GM15510 (cell line): ENCODE data around the gene ANXA6.

ENCODE experiments used
- POLR2A ChIP-seq: IDR thresholded peaks from 3 replicates; pipeline ENCODE4 v1.6.1; 2011; ENCODE audit warnings: borderline replicate concordance; ENCODE audit not compliant: insufficient read length; ENCODE audit errors: extremely low read depth

Gene ANXA6

DNA sequence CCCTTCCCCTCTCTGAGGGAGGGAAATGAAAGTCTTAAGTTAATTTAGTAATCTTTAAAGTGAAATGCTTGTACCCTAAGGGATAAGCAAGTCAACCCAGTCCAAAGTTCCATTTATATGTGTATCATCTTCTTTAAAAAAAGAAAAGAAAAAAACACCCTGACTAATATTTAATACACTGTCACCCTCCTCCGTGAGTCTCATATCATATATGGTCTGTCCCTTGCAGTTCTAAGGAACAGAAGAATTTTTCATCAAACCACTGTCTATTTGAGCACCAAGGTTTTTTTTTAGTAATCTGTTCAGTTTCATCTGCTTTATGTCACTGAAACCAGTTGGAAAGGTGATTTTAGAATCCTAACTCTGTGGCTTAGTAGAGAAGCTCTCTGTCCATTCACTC is 92.0 kb downstream of the ANXA6 start:
- no peak for TF ChIP-seq POLR2A

DNA sequence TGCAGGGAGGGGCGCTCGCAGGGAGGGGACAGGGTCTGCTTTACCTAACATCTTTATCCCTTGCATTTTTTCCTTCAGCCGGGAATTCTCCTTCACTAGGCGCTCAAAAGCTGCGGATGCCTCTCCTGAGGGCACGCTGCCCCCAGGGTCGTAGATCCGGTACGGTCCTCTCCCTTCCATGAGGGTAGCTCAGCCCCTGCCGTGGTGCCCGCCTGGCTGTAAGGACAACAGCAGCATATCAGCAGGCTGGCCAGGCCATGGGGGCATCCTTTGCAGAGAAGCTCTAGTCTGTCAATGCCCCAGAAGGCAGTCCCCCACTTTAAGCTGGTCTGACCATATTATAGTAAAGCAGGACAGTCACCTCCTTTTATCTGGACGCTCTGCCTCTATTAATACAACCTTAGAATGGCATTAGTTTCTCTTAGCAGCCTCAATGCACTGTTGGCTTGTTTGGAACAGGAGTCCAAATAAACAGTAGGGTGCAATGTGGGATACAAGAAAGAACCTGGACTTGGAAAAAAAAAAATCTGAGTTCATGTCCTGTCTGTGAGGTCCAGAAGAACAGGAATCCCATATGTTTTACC is 92.6 kb downstream of the ANXA6 start:
- TF ChIP-seq POLR2A = no peak

- no peak for TF ChIP-seq POLR2A
Measured at GRCh38 chr5:151063142-151063989, 94.2 kb downstream of the ANXA6 start.

- TF ChIP-seq POLR2A = no peak
Measured at GRCh38 chr5:151062405-151063141, 95.0 kb downstream of the ANXA6 start.

DNA sequence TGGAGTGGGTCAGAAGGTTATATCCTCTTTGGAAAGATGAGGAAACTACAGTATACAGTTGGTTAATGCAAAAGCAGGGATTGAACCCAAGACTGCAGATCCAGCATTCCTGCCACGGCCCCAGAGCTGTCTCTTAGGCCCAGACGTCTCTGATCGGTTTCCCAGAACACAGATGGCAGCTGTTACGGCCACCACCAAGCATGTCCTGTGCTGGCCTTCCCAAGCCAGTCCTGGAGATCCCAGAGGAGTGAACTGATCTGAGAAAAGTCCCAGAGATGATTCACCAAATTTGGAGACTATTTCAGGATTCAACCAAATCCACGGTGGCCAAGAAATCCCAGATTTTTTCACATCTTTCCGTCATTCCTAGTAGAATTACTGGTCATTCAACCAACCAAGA is 96.8 kb downstream of the ANXA6 start:
- TF ChIP-seq POLR2A = no peak

GRCh38 chr5:151058891-151059489 is 98.6 kb downstream of the ANXA6 start:
- no peak for TF ChIP-seq POLR2A

- TF ChIP-seq POLR2A = no peak
Measured at GRCh38 chr5:151058301-151058700, 99.3 kb downstream of the ANXA6 start.

DNA sequence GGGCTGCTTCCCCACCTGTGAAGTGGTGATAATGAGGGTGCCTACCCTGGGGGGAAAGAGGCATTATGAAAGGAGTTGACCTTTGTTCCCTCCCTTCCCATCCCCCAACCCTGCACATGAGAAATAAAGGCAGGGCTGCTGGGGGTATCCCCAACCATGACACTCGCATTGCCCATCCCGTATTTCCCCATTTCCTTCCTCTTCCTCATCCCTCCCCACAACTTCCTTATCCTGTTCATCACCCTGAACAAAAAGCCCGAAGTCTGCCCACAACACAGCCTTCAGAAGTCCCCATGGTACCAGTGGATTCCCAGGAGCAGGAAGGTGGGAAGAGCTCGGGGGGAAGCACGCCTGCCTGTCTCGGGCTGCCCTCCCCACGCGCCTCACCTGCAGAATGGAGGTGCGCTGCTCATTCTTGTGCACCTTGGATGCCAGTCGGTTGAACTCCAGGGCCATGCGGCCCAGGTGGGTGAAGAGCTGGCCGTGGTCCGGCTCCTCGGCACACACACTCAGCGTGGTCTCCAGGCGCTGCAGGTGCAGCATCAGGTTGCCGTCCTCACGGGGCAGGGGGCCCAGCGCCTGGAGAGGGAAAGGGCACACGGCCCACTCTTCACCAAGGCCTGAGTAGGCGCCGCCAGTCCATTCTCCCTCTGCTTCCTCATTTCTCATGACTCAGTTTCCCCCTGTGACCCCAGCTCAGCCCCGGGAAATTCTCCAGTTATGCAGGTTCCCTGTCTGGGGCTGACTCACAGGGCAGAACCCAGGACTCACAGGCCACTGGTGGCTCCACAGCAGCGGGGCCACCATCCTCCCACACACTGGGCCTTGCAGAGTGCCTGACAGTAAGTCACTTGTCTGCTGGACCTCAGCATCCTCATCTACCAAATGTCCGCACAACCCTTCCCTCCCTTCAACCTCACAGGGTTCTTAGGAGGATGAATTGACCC is 100.9 kb downstream of the ANXA6 start:
- TF ChIP-seq POLR2A = no peak

DNA sequence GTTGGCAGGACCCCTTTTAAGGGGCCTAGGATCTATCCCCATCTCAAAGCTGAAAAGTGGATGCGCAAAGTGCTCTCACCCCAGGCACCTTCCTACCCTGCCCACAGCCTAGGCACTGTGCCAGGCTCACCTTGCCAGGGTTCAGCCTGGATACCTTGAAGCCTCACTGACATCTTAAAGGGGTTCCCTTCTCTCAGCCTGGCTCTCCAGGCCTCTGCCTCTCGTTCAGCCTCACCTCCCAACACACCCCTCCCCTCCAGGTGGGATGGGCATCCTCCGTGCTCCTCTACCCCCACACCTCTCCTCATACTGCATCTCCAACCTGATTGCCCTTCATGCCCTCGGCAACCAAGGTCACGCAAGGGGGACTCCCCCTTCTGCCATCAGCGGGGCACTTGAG is 102.2 kb downstream of the ANXA6 start:
- no peak for TF ChIP-seq POLR2A

GRCh38 chr5:151054709-151055108 is 102.9 kb downstream of the ANXA6 start:
- no peak for TF ChIP-seq POLR2A

- TF ChIP-seq POLR2A = no peak
Measured at GRCh38 chr5:151053796-151054462, 103.7 kb downstream of the ANXA6 start.

GRCh38 chr5:151052836-151053235 is 104.7 kb downstream of the ANXA6 start:
- TF ChIP-seq POLR2A = no peak

DNA sequence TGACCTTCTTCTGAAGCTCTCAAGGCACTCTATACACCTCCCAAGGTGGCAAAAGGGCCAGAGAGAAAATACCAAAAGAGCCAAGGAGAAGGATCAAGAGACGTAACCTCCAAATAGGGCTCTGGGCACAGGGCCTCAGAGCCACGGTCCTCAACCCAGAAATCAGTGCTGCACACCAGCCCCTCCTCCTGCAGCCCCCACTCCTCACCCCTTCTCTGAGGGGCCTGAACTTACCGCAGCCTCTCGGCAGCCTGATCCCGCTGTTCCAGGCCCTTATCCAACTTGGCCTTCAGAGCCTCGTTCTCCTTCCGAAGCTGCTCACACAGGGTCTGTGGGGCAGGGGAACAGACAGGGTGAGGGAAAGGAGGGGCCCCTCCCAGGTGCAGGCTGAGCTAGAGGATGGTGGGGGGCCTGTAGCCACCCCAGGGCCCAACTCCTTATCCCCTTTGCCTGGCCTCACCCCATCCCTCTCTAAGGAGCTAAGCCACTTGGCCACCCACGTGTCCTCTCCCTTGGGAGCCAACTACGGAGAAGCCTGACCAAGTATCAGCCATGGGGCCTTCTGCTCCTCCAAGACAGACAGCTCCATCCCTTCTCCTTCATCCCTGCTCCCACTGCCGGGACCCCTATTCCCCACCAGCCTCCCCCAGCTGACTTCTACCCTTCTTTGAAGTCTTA is 105.5 kb downstream of the ANXA6 start:
- no peak for TF ChIP-seq POLR2A
